Astrocyte (in vitro differentiated cells and primary cell): ENCODE measurements around the gene GIMAP8. TPM values are rescaled to one million over a fixed set of nuclear protein-coding genes. Genes with fewer than 3 reads are reported as not detected.

Experiments used
- DNase-seq: peaks from one replicate; pipeline ENCODE4 v3.0.0-alpha.2; 2010; ENCODE audit warnings: low read depth
- FAIRE-seq: peaks from 2 replicates; lab custom pipeline; 2011; peaks lifted over from hg19 to GRCh38; lab: Jason Lieb, UNC
- H2AFZ ChIP-seq: 2 replicates; pipeline ENCODE4 v1.6.0; 2012; ENCODE audit warnings: low read depth, low read length, inconsistent platforms
- H3K27ac ChIP-seq: 2 replicates; pipeline ENCODE4 v1.5.1; 2011; ENCODE audit warnings: low read depth, low read length, inconsistent platforms
- H3K27me3 ChIP-seq: 2 replicates; pipeline ENCODE4 v1.6.0; 2011; ENCODE audit warnings: low read length, inconsistent platforms; ENCODE audit not compliant: insufficient read depth
- H3K36me3 ChIP-seq: 2 replicates; pipeline ENCODE4 v1.5.1; 2011; ENCODE audit warnings: low read length, inconsistent platforms; ENCODE audit not compliant: insufficient read depth
- H3K4me1 ChIP-seq: 2 replicates; pipeline ENCODE4 v1.5.1; 2011; ENCODE audit warnings: low read length, inconsistent platforms; ENCODE audit not compliant: insufficient read depth
- H3K4me2 ChIP-seq: 2 replicates; pipeline ENCODE4 v1.6.0; 2012; ENCODE audit warnings: low read length, inconsistent platforms
- H3K4me3 ChIP-seq: 2 replicates; pipeline ENCODE4 v1.5.1; 2011; ENCODE audit warnings: low read depth, mild to moderate bottlenecking, low read length, inconsistent platforms; ENCODE audit not compliant: insufficient read depth
- H3K79me2 ChIP-seq: 2 replicates; pipeline ENCODE4 v1.6.0; 2012; ENCODE audit warnings: mild to moderate bottlenecking, low read length, inconsistent platforms; ENCODE audit not compliant: insufficient read depth
- H3K9ac ChIP-seq: 2 replicates; pipeline ENCODE4 v1.6.0; 2012; ENCODE audit warnings: mild to moderate bottlenecking, low read length, inconsistent platforms
- H3K9me3 ChIP-seq: 2 replicates; pipeline ENCODE4 v1.5.1; 2012; ENCODE audit warnings: low read depth, mild to moderate bottlenecking, low read length, inconsistent platforms; ENCODE audit not compliant: insufficient read depth
- H4K20me1 ChIP-seq: 2 replicates; pipeline ENCODE4 v1.6.0; 2012; ENCODE audit warnings: low read length, inconsistent platforms; ENCODE audit not compliant: insufficient read depth
- H3K27ac Mint-ChIP-seq: one replicate; pipeline ENCODE4 v1.8.0; 2021; ENCODE audit warnings: mild to moderate bottlenecking, mixed read lengths; ENCODE audit not compliant: unreplicated experiment
- H3K27me3 Mint-ChIP-seq: one replicate; pipeline ENCODE4 v1.8.0; 2021; ENCODE audit warnings: low read depth, mixed read lengths; ENCODE audit not compliant: unreplicated experiment
- H3K36me3 Mint-ChIP-seq: one replicate; pipeline ENCODE4 v1.8.0; 2021; ENCODE audit warnings: low read depth, mixed read lengths; ENCODE audit not compliant: unreplicated experiment
- H3K4me1 Mint-ChIP-seq: one replicate; pipeline ENCODE4 v1.8.0; 2021; ENCODE audit warnings: low read depth, mixed read lengths; ENCODE audit not compliant: unreplicated experiment
- H3K4me3 Mint-ChIP-seq: one replicate; pipeline ENCODE4 v1.8.0; 2021; ENCODE audit warnings: mild to moderate bottlenecking, moderate library complexity, mixed read lengths; ENCODE audit not compliant: unreplicated experiment
- H3K9me3 Mint-ChIP-seq: one replicate; pipeline ENCODE4 v1.8.0; 2021; ENCODE audit warnings: mild to moderate bottlenecking, mixed read lengths; ENCODE audit not compliant: unreplicated experiment
- EZH2 ChIP-seq: IDR thresholded peaks from 2 replicates; pipeline ENCODE4 v1.6.1; 2012; ENCODE audit warnings: mild to moderate bottlenecking, low read length, inconsistent platforms; ENCODE audit not compliant: insufficient read depth
- total RNA-seq: library from RNA; stranded (reverse); gene quantifications from 2 replicates; pipeline ENCODE4 v1.2.1, GENCODE V29; 2021
- TF ChIP-seq, protein P1 (sequence below): IDR thresholded peaks from 2 replicates; pipeline ENCODE4 v1.5.1; 2011; ENCODE audit warnings: low read depth, mild to moderate bottlenecking, inconsistent platforms, low read length, moderate library complexity; ENCODE audit not compliant: insufficient read depth

GIMAP8 gene
- total RNA-seq, 1 donor from 2014 or later = not detected

DNA sequence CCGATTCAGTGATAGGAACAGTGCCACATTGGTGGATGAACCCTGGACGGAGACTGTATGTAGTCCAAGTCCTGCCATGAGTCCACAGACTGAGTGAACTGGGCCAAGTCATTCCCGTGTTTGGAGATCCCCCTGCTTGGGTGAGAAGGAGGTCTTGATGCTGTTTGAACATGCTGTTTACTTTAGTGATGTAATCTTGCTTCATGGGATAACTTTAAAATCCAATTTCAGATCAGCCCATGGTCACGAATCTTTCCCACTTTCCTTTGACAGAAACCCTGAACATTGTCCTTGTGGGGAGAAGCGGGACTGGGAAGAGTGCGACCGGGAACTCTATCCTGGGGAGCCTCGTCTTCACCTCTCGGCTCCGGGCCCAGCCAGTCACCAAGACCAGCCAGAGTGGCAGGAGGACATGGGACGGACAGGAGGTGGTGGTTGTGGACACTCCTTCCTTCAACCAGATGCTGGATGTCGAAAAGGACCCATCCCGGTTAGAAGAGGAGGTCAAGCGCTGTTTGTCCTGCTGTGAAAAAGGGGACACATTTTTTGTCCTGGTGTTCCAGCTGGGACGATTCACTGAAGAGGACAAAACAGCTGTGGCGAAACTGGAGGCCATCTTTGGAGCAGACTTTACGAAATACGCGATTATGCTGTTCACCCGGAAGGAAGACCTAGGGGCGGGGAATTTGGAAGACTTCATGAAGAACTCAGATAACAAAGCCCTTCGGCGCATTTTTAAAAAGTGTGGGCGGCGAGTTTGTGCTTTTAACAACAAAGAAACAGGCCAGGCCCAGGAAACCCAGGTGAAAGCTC, 26.6 kb downstream of the GIMAP8 start:
- Mint-ChIP-seq H3K27me3 (peaks cover 6% of the 10 kb centered on the region), H3K4me1 (no peaks in the 10 kb centered on the region), H3K27ac (no peak overlapping the region), H3K9me3 (peaks cover 5% of the 10 kb centered on the region), H3K4me3 (no peak overlapping the region), H3K36me3 (no peaks in the 10 kb centered on the region)
- FAIRE-seq (no peak), DNase-seq (no peak)
- no peaks in the 10 kb centered on the region for H3K9me3 ChIP-seq
- H3K27ac ChIP-seq = no peak overlapping the region
- TF ChIP-seq, protein P1, sequence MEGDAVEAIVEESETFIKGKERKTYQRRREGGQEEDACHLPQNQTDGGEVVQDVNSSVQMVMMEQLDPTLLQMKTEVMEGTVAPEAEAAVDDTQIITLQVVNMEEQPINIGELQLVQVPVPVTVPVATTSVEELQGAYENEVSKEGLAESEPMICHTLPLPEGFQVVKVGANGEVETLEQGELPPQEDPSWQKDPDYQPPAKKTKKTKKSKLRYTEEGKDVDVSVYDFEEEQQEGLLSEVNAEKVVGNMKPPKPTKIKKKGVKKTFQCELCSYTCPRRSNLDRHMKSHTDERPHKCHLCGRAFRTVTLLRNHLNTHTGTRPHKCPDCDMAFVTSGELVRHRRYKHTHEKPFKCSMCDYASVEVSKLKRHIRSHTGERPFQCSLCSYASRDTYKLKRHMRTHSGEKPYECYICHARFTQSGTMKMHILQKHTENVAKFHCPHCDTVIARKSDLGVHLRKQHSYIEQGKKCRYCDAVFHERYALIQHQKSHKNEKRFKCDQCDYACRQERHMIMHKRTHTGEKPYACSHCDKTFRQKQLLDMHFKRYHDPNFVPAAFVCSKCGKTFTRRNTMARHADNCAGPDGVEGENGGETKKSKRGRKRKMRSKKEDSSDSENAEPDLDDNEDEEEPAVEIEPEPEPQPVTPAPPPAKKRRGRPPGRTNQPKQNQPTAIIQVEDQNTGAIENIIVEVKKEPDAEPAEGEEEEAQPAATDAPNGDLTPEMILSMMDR = no peak
- H2AFZ ChIP-seq = no peak overlapping the region
- no peak overlapping the region for H3K4me3 ChIP-seq
- no peaks in the 10 kb centered on the region for H4K20me1 ChIP-seq
- no peaks in the 10 kb centered on the region for H3K36me3 ChIP-seq
- H3K4me2 ChIP-seq = no peak overlapping the region
- no peaks in the 10 kb centered on the region for H3K79me2 ChIP-seq
- no peak overlapping the region for H3K9ac ChIP-seq
- no peaks in the 10 kb centered on the region for H3K4me1 ChIP-seq
- no peaks in the 10 kb centered on the region for H3K27me3 ChIP-seq

DNA sequence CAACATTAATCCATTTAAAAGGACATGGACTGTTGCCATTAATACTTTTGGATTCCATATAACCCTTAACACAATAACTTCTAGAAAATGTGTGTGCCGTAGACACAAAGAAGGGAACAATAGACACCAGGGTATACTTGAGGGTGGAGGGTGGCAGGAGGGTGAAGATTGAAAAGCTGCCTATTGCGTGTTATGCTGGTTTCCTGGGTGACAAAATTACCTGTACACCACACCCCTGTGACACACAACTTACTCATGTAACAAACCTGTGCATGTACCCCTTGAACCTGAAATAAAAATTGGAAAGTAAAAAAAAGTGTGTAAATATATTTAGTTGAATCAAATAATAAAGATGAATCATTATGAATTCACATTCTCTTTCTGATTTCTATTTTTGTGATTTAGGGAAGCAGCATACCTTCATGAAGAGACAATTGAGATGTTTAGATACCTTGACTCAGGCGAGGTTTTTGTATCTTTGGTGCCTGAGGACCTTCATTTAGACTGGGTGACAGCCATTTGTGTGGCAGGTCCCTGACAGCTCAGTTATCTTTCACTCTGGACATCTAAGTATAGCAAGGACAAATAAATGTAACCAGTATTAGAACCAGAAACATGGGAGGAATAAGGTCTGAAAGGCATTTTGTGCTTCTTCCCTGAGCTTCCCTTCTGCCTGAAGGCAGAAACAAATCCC, 28.7 kb downstream of the GIMAP8 start:
- Histone ChIP-seq H2AFZ (no peak overlapping the region), H4K20me1 (no peaks in the 10 kb centered on the region), H3K36me3 (no peaks in the 10 kb centered on the region), H3K27ac (no peak overlapping the region), H3K4me3 (no peak overlapping the region), H3K79me2 (no peaks in the 10 kb centered on the region), H3K4me2 (no peak overlapping the region), H3K27me3 (no peaks in the 10 kb centered on the region), H3K9me3 (no peaks in the 10 kb centered on the region), H3K4me1 (no peaks in the 10 kb centered on the region), H3K9ac (no peak overlapping the region)
- Mint-ChIP-seq H3K27me3 (peaks cover 4% of the 10 kb centered on the region), H3K9me3 (peaks cover 4% of the 10 kb centered on the region), H3K27ac (no peak overlapping the region), H3K4me3 (no peak overlapping the region), H3K4me1 (no peaks in the 10 kb centered on the region), H3K36me3 (no peaks in the 10 kb centered on the region)
- no peak for TF ChIP-seq EZH2
- TF ChIP-seq, protein P1 = no peak
- DNase-seq (no peak), FAIRE-seq (no peak)
